Activated CD4-positive, alpha-beta T cell treated with anti-CD3 and anti-CD28 coated beads for 48 hours (primary cell): Measurements from ENCODE around the gene OGG1.

Experiments
- DNase-seq: peaks from one replicate; pipeline ENCODE4 v3.0.0-alpha.2; 2020

OGG1 gene

GRCh38 chr3:9729419-9729818 is 20.3 kb upstream of the OGG1 start:
- no peak for DNase-seq

DNA sequence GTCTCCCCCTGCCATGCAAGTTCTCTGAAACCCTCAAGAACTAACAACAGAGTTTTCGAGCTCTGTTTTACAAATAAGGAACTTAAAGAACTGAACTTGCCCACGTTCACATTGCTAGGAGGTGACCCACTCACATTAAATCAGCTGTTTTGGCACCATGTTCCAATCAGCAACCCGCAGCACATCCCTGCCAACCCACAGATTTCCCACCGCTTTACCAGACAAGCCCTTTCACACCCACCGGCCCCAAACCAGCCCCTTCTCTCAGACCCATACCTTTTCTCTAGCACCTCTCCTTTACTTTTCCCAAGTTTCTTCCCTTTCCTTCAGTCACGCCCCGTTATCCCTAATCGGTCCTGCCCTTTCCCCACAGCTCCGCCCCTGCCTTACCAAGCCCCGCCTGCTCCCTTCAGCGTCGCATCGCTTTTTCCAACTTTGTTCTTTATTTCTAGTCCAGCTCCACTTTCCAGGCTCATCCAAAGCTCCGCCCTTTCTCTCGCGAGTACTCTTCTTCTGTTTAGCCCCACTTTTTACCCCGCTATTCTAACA is 19.0 kb upstream of the OGG1 start:
- no peak for DNase-seq

GRCh38 chr3:9731206-9732079 is 18.3 kb upstream of the OGG1 start, which contains the start of gene BRPF1:
Gene BRPF1, plus strand, starts transcription at chr3:9731735. Its CDS starts 2,406 bp downstream, at chr3:9734141.
- peak; percentile 100 for DNase-seq

DNA sequence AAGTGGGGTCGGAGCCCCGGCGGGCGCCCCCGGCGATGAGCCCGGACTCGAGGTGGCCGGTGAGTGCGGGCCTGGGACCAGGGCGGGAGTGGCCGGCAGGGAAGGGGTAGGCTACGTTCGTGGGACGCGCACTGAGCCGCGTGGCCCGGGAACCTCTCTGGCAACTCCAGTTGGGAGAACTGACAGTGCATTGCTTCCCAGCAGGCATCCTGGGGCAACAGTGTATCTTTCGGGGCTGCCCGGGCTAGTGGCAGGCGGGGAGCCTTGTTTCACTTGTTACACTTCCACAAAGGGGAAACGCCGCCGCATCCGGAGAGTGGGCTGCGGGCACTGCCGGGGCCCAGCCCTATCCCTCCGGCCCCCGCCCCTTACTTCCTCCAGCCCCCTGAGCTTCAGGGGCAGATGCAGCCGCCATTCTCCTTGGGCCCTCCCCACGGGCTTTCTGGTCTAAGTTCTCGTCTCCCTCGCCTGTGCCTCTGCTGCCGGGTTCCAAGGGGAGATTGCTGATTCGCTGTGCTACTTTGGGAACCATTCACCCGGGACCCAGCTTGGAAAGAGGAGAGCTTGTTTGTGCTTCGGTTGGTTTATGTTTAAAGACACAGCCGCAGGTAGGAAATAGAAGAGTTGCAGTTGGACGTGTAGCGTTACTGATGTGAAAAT is 17.5 kb upstream of the OGG1 start:
- DNase-seq = peak; percentile 61

- DNase-seq = no peak
Measured at GRCh38 chr3:9732740-9733115, 17.0 kb upstream of the OGG1 start.

- DNase-seq = peak; percentile 24
Measured at GRCh38 chr3:9736831-9737230, 12.9 kb upstream of the OGG1 start.

GRCh38 chr3:9739181-9739580 is 10.6 kb upstream of the OGG1 start:
- no peak for DNase-seq

DNA sequence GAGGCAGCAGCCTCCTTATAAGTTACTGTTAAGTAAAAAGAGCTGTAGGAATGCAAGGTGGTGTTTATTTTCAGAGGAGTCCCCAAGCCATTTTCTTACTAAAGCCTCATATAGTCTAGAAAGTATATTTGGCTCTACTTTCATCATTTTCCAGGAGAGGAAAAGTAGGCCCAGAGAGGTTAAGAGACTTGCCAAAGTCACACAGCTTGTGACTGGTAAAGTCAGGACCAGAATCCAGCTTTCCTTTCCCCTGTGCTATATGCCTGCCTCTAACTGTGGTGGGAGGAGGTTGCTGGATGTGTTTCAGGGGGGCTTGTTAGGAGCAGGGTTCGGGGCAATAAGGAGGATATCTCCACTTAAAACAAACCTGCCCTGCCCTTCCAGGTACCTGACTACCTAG is 7.2 kb upstream of the OGG1 start:
- no peak for DNase-seq

DNA sequence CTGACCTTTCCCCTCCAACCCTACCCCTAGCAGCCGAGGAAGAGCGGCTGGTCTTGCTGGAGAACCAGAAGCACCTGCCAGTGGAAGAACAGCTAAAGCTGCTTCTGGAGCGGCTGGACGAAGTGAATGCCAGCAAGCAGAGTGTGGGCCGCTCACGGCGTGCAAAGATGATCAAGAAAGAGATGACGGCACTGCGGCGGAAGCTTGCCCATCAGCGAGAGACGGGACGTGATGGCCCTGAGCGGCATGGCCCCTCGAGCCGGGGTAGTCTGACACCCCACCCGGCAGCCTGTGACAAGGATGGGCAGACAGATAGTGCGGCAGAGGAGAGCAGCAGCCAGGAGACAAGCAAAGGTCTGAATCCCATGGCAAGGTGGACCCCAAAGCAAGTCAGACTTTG is 6.2 kb upstream of the OGG1 start:
- DNase-seq = no peak

GRCh38 chr3:9744162-9744561 is 5.6 kb upstream of the OGG1 start:
- no peak for DNase-seq

GRCh38 chr3:9745521-9745920 is 4.2 kb upstream of the OGG1 start:
- no peak for DNase-seq

DNA sequence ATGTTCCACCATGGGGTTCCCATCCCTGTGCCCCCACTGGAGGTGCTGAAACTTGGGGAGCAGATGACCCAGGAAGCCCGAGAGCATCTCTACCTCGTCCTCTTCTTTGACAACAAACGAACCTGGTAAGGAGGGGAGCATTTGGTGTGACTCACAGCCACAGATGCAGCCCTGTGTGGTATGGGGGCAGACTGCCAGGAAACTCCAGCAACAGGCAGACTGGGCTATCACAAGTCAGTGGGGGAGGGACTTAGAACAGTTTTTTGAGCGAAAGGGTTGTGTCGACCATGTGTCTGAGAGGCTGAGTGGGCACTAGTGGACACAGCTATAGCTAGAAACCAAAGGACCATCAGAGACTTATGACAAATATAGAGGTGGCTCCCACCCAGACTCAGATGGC is 3.4 kb upstream of the OGG1 start:
- no peak for DNase-seq

DNA sequence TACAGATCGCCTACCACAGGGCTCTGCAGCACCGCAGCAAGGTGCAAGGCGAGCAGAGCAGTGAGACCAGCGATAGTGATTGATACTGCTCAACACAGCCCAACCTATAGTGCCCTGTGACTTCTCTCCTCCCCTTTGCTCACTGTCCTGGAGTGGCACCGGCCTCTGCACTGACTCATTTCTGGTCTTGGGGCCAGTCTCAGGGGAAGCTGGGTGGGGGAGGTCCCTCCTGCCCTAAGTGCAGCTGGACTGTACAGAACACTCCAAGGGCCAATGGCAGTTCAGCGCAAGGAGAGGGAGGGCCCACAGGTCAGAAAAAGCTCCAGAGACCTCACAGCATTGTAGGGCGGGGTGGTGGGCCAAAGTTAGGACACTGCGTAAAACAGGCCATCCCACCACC is 2.5 kb upstream of the OGG1 start:
- DNase-seq = no peak

DNA sequence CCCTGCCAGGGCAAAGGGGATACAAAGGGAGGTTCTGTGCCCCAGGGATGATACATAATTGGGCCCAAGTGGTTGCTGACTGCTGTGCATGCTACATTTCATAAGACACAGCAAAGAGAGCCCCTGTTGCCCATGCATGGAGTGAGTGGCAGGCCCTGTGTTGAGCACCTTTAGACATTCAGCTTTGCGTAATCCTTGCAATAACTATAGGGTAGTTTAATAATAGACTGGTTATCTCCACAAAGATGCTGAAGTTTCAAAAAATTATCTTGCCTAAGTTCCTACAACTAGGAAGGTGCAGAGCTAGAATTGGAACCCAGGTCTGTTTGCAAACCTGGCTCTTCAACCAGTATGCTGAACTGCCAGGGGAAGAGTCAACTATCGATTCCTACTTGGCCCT is 1.7 kb upstream of the OGG1 start:
- DNase-seq = no peak

DNA sequence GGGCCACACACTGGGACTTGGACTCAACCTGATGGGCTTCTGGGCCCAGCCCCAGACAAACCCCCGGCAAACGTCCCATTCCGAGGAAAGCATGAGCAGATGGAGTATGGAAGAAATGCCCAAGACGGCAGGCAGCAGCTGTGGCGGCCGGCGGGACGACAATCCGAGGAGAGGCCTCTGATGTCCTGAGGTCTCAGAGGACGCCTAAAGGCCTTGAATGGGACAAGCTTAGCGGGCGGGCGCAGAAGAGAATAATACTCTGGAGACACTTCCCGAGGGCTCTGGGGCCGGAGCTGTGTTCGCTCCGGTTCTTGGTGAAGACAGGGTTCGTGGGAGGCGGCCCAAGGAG is 482 bp upstream of the OGG1 start:
- DNase-seq = no peak

DNA sequence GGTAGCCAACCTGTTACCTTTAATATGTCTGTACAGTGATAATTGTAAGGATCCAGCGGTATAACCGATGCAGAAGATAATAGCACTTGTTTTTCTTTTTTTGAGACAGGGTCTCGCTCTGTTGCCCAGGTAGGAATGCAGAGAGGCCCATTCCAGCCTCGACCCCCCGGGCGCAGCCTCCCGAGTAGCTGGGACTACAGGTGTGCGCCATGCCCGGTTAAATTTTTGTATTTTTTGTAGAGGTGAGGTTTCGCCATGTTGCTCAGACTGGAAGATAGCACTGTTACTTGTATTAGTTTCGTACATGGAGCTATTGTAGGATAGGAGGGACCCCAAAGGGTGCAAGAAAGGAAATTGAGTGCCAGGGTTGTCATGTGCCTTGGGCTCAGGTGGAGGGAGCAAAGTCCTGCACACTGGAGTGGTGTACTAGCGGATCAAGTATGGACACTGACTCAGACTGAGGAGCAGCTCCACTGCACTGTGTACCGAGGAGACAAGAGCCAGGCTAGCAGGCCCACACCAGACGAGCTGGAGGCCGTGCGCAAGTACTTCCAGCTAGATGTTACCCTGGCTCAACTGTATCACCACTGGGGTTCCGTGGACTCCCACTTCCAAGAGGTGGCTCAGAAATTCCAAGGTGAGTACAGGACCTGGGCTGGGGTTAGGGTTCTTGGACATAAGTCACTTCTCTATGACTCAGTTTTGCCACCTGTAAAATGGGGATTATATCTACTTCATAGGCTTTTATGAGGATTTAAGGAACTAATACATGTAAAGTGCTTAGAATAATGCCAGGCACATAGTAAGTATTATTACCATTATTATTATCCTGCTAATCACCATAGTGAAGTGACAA is 1.0 kb downstream of the OGG1 start:
- no peak for DNase-seq

GRCh38 chr3:9754678-9755077 is 4.9 kb downstream of the OGG1 start:
- no peak for DNase-seq

DNA sequence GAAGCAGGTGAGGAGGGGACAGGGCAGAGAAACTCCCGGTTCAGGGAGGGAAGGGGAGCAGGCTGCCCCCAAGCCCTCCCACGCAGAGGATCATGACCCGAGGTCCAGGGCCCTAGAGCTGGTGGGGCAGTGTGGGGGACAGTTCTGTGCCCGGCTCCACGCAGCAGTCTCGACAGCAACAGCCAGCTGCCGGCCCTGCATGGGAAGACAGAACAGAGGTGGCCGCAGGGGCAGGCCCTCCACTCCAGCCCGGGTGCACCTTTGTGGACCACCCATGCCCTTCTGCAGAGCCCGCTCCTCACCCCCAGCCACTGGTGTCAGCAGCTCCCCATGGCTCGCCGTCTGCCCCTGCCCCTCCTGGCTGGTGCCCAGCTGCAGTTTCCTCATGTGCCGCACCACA is 7.7 kb downstream of the OGG1 start:
- DNase-seq = no peak

GRCh38 chr3:9760779-9761505 is 11.2 kb downstream of the OGG1 start:
- no peak for DNase-seq

GRCh38 chr3:9761919-9762318 is 12.2 kb downstream of the OGG1 start:
- DNase-seq = no peak

- DNase-seq = no peak
Measured at GRCh38 chr3:9762871-9763270, 13.1 kb downstream of the OGG1 start.

- DNase-seq = no peak
Measured at GRCh38 chr3:9765865-9766264, 16.1 kb downstream of the OGG1 start.

DNA sequence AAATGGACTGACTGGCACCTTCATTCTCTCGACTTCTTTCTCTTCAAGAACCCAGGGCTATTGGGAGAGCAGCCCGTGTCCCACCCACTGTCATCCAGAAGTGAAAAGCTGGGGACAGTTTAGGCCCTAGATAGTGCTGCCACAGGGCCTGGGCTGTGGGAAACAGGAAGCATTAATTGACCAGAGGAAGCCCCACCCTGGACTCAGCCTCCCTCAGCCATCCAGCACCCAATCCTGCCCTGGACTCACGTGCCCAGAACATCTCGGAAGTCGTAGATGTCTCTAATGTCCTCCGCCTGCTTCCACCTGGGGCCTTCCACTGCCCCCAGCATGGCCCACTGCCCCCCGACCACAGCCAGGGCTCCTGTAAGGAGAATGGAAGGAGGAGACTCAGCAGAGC is 17.7 kb downstream of the OGG1 start:
- DNase-seq = no peak
